Peyer's patch (tissue), 4 donors: ENCODE results near the gene KPNA4.

ENCODE experiments used
- POLR2A ChIP-seq, 2 donors: fragments of 450-650 bp; IDR thresholded peaks; one replicate each; pipeline ENCODE4 v1.5.1; 2017; ENCODE audit warnings: antibody characterized with exemption in 2 of 2, mild to moderate bottlenecking in 2 of 2, moderate library complexity in 2 of 2
- TF ChIP-seq, protein P1 (sequence below), 6 experiments: fragments of 450-650 bp in 4 of 6; fragments of 200-600 bp in 2 of 6; sonication (generic) in 1 of 6; IDR thresholded peaks; one replicate each; pipeline ENCODE4 v1.5.1; 2017 to 2019; ENCODE audit warnings: antibody characterized with exemption in 6 of 6, mild to moderate bottlenecking in 3 of 6, moderate library complexity in 1 of 6

DNA sequence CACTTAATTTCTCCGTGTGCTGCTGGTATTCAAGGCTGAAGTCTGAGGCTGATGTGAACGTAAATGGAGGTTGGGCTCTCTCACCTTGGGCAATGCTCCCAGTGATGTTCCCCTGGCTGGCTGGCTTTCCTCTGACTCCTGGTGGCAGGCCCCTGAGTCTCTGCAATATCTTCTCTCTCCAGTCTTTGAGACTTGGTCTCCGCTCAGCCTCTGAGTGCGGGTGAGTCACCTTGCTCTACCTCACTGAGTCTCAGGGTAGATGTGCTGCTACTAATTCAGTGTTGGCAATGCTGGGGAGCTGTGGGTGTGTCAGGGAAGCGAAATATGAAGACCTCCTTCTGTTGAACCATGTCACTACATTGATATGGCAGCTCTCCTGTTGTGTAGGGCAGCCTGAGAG is 84.4 kb downstream of the KPNA4 start:
- TF ChIP-seq, protein P1, sequence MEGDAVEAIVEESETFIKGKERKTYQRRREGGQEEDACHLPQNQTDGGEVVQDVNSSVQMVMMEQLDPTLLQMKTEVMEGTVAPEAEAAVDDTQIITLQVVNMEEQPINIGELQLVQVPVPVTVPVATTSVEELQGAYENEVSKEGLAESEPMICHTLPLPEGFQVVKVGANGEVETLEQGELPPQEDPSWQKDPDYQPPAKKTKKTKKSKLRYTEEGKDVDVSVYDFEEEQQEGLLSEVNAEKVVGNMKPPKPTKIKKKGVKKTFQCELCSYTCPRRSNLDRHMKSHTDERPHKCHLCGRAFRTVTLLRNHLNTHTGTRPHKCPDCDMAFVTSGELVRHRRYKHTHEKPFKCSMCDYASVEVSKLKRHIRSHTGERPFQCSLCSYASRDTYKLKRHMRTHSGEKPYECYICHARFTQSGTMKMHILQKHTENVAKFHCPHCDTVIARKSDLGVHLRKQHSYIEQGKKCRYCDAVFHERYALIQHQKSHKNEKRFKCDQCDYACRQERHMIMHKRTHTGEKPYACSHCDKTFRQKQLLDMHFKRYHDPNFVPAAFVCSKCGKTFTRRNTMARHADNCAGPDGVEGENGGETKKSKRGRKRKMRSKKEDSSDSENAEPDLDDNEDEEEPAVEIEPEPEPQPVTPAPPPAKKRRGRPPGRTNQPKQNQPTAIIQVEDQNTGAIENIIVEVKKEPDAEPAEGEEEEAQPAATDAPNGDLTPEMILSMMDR (IDR thresholded peaks at IDR 0.05), result no peak
- no peak for TF ChIP-seq POLR2A (IDR thresholded peaks at IDR 0.05)
